ENCODE results near the gene HSD17B10.
"Not testable (repeated sequence)": the region's sequence is repeated elsewhere in the genome, so short reads cannot be mapped to it uniquely, and the experiment has no call there.

HSD17B10 gene

GRCh38 chrX:53435997-53436396 lies 1.8 kb upstream of the HSD17B10 start:
- peak; percentile 84 for DNase-seq

GRCh38 chrX:53430231-53430630 lies 3.9 kb downstream of the HSD17B10 start:
- no peak for DNase-seq

GRCh38 chrX:53429755-53430154 lies 4.4 kb downstream of the HSD17B10 start:
- no peak for DNase-seq

GRCh38 chrX:53422861-53423306 lies 11.3 kb downstream of the HSD17B10 start, which contains the start of gene RIBC1:
Gene RIBC1, plus strand, starts transcription at chrX:53422873. Its CDS starts 3,404 bp downstream, at chrX:53426277.
- DNase-seq = no peak

GRCh38 chrX:53422086-53422860 lies 11.9 kb downstream of the HSD17B10 start, which contains the start of gene SMC1A:
Gene SMC1A, minus strand, starts transcription at chrX:53422654. Its CDS starts 54 bp downstream, at chrX:53422600.
- peak; percentile 99 for DNase-seq

GRCh38 chrX:53421772-53422085 lies 12.4 kb downstream of the HSD17B10 start:
- peak; percentile 65 for DNase-seq

GRCh38 chrX:53421125-53421524 lies 13.0 kb downstream of the HSD17B10 start:
- peak; percentile 19 for DNase-seq

GRCh38 chrX:53420351-53420750 lies 13.8 kb downstream of the HSD17B10 start:
- not testable (repeated sequence) for DNase-seq

- no peak for DNase-seq
These were observed 21.7 kb downstream of the HSD17B10 start for GRCh38 chrX:53412446-53412845.

GRCh38 chrX:53403535-53403934 lies 30.6 kb downstream of the HSD17B10 start:
- no peak for DNase-seq

- DNase-seq = no peak
These were observed 36.0 kb downstream of the HSD17B10 start for GRCh38 chrX:53398216-53398615.

- no peak for DNase-seq
These were observed 38.4 kb downstream of the HSD17B10 start for GRCh38 chrX:53395605-53396298.

GRCh38 chrX:53383376-53384076 lies 50.6 kb downstream of the HSD17B10 start:
- peak; percentile 30 for DNase-seq

Measured in NCI-H82 (cell line).